ENCODE data around the gene LPIN1. TPM values are rescaled to one million over a fixed set of nuclear protein-coding genes. Genes with fewer than 3 reads are reported as not detected.

LPIN1 gene
- total RNA-seq, 4 donors from 2014 or later, result 19.0 to 52.3 (median 30.5) TPM

GRCh38 chr2:11874861-11875260, 128.4 kb downstream of the LPIN1 start:
- Histone ChIP-seq H3K36me3 (no peaks in the 10 kb centered on the region), H3K27me3 (no peaks in the 10 kb centered on the region), H3K4me1 (no peaks in the 10 kb centered on the region), H3K27ac (no peak overlapping the region), H3K4me3 (no peak overlapping the region), H3K9me3 (no peaks in the 10 kb centered on the region)
- no peak for DNase-seq
- no peak for TF ChIP-seq CTCF (IDR thresholded peaks at IDR 0.05)
- TF ChIP-seq POLR2A (IDR thresholded peaks at IDR 0.05), result no peak
- intact Hi-C loops (cut with DNase I; ENCODE audit: low total_unique reads), result no loop called here

- H3K9me3 ChIP-seq, result no peaks in the 10 kb centered on the region
- no peak overlapping the region for H3K27ac ChIP-seq
- H3K27me3 ChIP-seq, result no peaks in the 10 kb centered on the region
- intact Hi-C loops (cut with DNase I; ENCODE audit: low total_unique reads), result no loop called here
- H3K36me3 ChIP-seq, result no peaks in the 10 kb centered on the region
- no peaks in the 10 kb centered on the region for H3K4me1 ChIP-seq
- TF ChIP-seq POLR2A (IDR thresholded peaks at IDR 0.05) (no peak), CTCF (IDR thresholded peaks at IDR 0.05) (no peak)
- H3K4me3 ChIP-seq, result no peak overlapping the region
- DNase-seq, result no peak
These were observed 129.0 kb downstream of the LPIN1 start for GRCh38 chr2:11875481-11875880.

GRCh38 chr2:11876436-11876835, 130.0 kb downstream of the LPIN1 start:
- no peak overlapping the region for H3K27ac ChIP-seq
- no peaks in the 10 kb centered on the region for H3K27me3 ChIP-seq
- H3K4me1 ChIP-seq, result no peaks in the 10 kb centered on the region
- DNase-seq, result no peak
- intact Hi-C loops (cut with DNase I; ENCODE audit: low total_unique reads), result no loop called here
- H3K36me3 ChIP-seq, result no peaks in the 10 kb centered on the region
- TF ChIP-seq CTCF (IDR thresholded peaks at IDR 0.05), result no peak
- H3K4me3 ChIP-seq, result no peak overlapping the region
- H3K9me3 ChIP-seq, result no peaks in the 10 kb centered on the region

GRCh38 chr2:11876889-11877288, 130.5 kb downstream of the LPIN1 start:
- no peaks in the 10 kb centered on the region for H3K4me1 ChIP-seq
- DNase-seq, result no peak
- H3K27ac ChIP-seq, result no peak overlapping the region
- no peak overlapping the region for H3K4me3 ChIP-seq
- no peaks in the 10 kb centered on the region for H3K27me3 ChIP-seq
- no peaks in the 10 kb centered on the region for H3K9me3 ChIP-seq
- intact Hi-C loops (cut with DNase I; ENCODE audit: low total_unique reads), result no loop called here
- no peaks in the 10 kb centered on the region for H3K36me3 ChIP-seq
- TF ChIP-seq CTCF (IDR thresholded peaks at IDR 0.05) (no peak), POLR2A (IDR thresholded peaks at IDR 0.05) (no peak)

MicroRNAs within 50 kb of the gene (microRNA counts, 767-probe panel; counts per million panel counts)
- 0 counts per million in 2 donors for microRNA hsa-miR-548s

Small RNA genes within 50 kb of the gene (microRNA-seq; reads per million reads assigned to microRNA genes)
- gene MIR4262 (ENCODE audit: borderline microRNAs expressed, borderline replicate concordance) (not detected), gene MIR548S (ENCODE audit: borderline microRNAs expressed, borderline replicate concordance) (not detected)

Small RNA genes within 50 kb of the gene (small RNA-seq; reads per million reads assigned to genes)
- gene MIR4262, result not detected
- gene MIR548S, result not detected

Other genes with a start within 250 kb of the LPIN1 start
- 100 to 1,000 TPM in 2 of 4 donors, 10 to 100 TPM in 2; 20.3 to 166 (median 78.8) TPM for gene GREB1, start 212.6 kb upstream of the LPIN1 start, total RNA-seq
- gene NTSR2, start 76.4 kb upstream of the LPIN1 start, total RNA-seq, result not detected